ENCODE measurements around the gene TRAF3IP1. TPM values are rescaled to one million over a fixed set of nuclear protein-coding genes. Genes with fewer than 3 reads are reported as not detected.

The TRAF3IP1 gene
- total and polyA plus RNA-seq, 12 donors, result 5.5 to 18.5 (median 12.4) TPM

GRCh38 chr2:238291550-238292281 is 28.6 kb upstream of the TRAF3IP1 start:
- no peaks in the 10 kb centered on the region for H3K27me3 ChIP-seq
- H3K9me3 ChIP-seq (replicated peaks in 1 of 3), result no peaks in the 10 kb centered on the region
- TF ChIP-seq POLR2A (IDR thresholded peaks at IDR 0.05) (no peak), CTCF (IDR thresholded peaks at IDR 0.05) (no peak)
- DNase-seq, result no peak
- H3K36me3 ChIP-seq (replicated peaks in 1 of 2), result no peaks in the 10 kb centered on the region
- WGBS, 4 donors, result 88 to 94% (median 89%) methylated on average over 5 to 8 of the region's 8 CpGs
- no peak overlapping the region for H3K4me3 ChIP-seq
- intact Hi-C loops (cut with DNase I), result no loop called here
- H3K27ac ChIP-seq, result no peak overlapping the region
- H3K4me1 ChIP-seq (replicated peaks in 1 of 2), result peaks cover 15 to 24% of the 10 kb centered on the region in 2 donors

- intact Hi-C loops (cut with DNase I), result no loop called here
- no peaks in the 10 kb centered on the region for H3K27me3 ChIP-seq
- no peaks in the 10 kb centered on the region for H3K36me3 ChIP-seq (replicated peaks in 1 of 2)
- H3K9me3 ChIP-seq (replicated peaks in 1 of 3), result no peaks in the 10 kb centered on the region
- H3K27ac ChIP-seq, result no peak overlapping the region
- peaks cover 0 to 8% of the 10 kb centered on the region in 2 donors for H3K4me1 ChIP-seq (replicated peaks in 1 of 2)
- WGBS, 4 donors, result 81 to 87% (median 83%) methylated on average over 6 to 9 of the region's 9 CpGs
- no peak for DNase-seq
- H3K4me3 ChIP-seq, result no peak overlapping the region
- TF ChIP-seq CTCF (IDR thresholded peaks at IDR 0.05), result no peak
- TF ChIP-seq POLR2A (IDR thresholded peaks at IDR 0.05), result no peak
Observed at GRCh38 chr2:238294046-238294392, 26.3 kb upstream of the TRAF3IP1 start.

- no peak for DNase-seq
- H3K27me3 ChIP-seq, result no peaks in the 10 kb centered on the region
- no peak overlapping the region for H3K27ac ChIP-seq
- 83 to 87% (median 85%) methylated on average over 12 to 17 of the region's 17 CpGs for WGBS, 4 donors
- TF ChIP-seq CTCF (IDR thresholded peaks at IDR 0.05) (no peak), POLR2A (IDR thresholded peaks at IDR 0.05) (no peak)
- intact Hi-C loops (cut with DNase I), result no loop called here
- peaks cover 0 to 3% of the 10 kb centered on the region in 2 donors for H3K4me1 ChIP-seq (replicated peaks in 1 of 2)
- H3K9me3 ChIP-seq (replicated peaks in 1 of 3), result no peaks in the 10 kb centered on the region
- H3K36me3 ChIP-seq (replicated peaks in 1 of 2), result no peaks in the 10 kb centered on the region
- no peak overlapping the region for H3K4me3 ChIP-seq
Observed at GRCh38 chr2:238294393-238295143, 25.8 kb upstream of the TRAF3IP1 start.

GRCh38 chr2:238295144-238296112 is 24.9 kb upstream of the TRAF3IP1 start:
- intact Hi-C loops (cut with DNase I), result no loop called here
- Histone ChIP-seq H3K27me3 (no peaks in the 10 kb centered on the region), H3K4me1 (replicated peaks in 1 of 2) (no peaks in the 10 kb centered on the region), H3K36me3 (replicated peaks in 1 of 2) (no peaks in the 10 kb centered on the region), H3K4me3 (no peak overlapping the region), H3K27ac (no peak overlapping the region), H3K9me3 (replicated peaks in 1 of 3) (no peaks in the 10 kb centered on the region)
- TF ChIP-seq POLR2A (IDR thresholded peaks at IDR 0.05) (no peak), CTCF (IDR thresholded peaks at IDR 0.05) (no peak)
- no peak for DNase-seq
- 63 to 84% (median 72%) methylated on average over 6 to 20 of the region's 21 CpGs for WGBS, 4 donors
